HL-60/S4 treated with retinoic acid at 250 ng/mL for 4 days and 3 days (cell line): ENCODE results near the gene BLMH.

Experiments
- in situ Hi-C: fragments of 300-500 bp; cut with MboI; formaldehyde crosslinking; loops from 2 replicates; pipeline ENCODE4 v1.7.0; 2022; ENCODE audit warnings: low sequenced_read_pairs

The BLMH gene

GRCh38 chr17:30254150-30254549, 37.6 kb downstream of the BLMH start:
- in situ Hi-C loops: no loop called here

GRCh38 chr17:30253312-30253711, 38.4 kb downstream of the BLMH start:
- in situ Hi-C loops: no loop called here

- in situ Hi-C loops: no loop called here
Observed at GRCh38 chr17:30251931-30252330, 39.8 kb downstream of the BLMH start.

- in situ Hi-C loops: no loop called here
Observed at GRCh38 chr17:30249460-30249859, 42.3 kb downstream of the BLMH start.

- in situ Hi-C loops: no loop called here
Observed at GRCh38 chr17:30248786-30249185, 43.0 kb downstream of the BLMH start.

- in situ Hi-C loops: no loop called here
Observed at GRCh38 chr17:30246460-30246859, 45.3 kb downstream of the BLMH start.

- in situ Hi-C loops: no loop called here
Observed at GRCh38 chr17:30244853-30245385, 46.8 kb downstream of the BLMH start.

- in situ Hi-C loops: no loop called here
Observed at GRCh38 chr17:30243568-30243967, 48.2 kb downstream of the BLMH start.

- in situ Hi-C loops: no loop called here
Observed at GRCh38 chr17:30243002-30243401, 48.7 kb downstream of the BLMH start.

- in situ Hi-C loops: no loop called here
Observed at GRCh38 chr17:30241051-30241450, 50.7 kb downstream of the BLMH start.

GRCh38 chr17:30240177-30240576, 51.6 kb downstream of the BLMH start:
- in situ Hi-C loops: no loop called here

- in situ Hi-C loops: no loop called here
Observed at GRCh38 chr17:30239089-30239462, 52.7 kb downstream of the BLMH start.

GRCh38 chr17:30238387-30239088, 53.2 kb downstream of the BLMH start:
- in situ Hi-C loops: no loop called here

GRCh38 chr17:30238003-30238344, 53.8 kb downstream of the BLMH start:
- in situ Hi-C loops: no loop called here

- in situ Hi-C loops: no loop called here
Observed at GRCh38 chr17:30237296-30238002, 54.3 kb downstream of the BLMH start.

GRCh38 chr17:30236766-30237165, 55.0 kb downstream of the BLMH start:
- in situ Hi-C loops: no loop called here

- in situ Hi-C loops: no loop called here
Observed at GRCh38 chr17:30236297-30236624, 55.5 kb downstream of the BLMH start.

GRCh38 chr17:30235386-30236296, 56.1 kb downstream of the BLMH start, which contains the start of gene SLC6A4:
Gene SLC6A4, minus strand, starts transcription at chr17:30235697. Its CDS starts 13,739 bp downstream, at chr17:30221958.
- in situ Hi-C loops: no loop called here

- in situ Hi-C loops: no loop called here
Observed at GRCh38 chr17:30234964-30235363, 56.8 kb downstream of the BLMH start.

GRCh38 chr17:30234296-30234695, 57.4 kb downstream of the BLMH start:
- in situ Hi-C loops: no loop called here

- in situ Hi-C loops: no loop called here
Observed at GRCh38 chr17:30232824-30233427, 58.8 kb downstream of the BLMH start.
